H9 (cell line): ENCODE data around the gene MTFMT. TPM values are rescaled to one million over a fixed set of nuclear protein-coding genes. Genes with fewer than 3 reads are reported as not detected.

ENCODE experiments used
- DNase-seq: peaks from one replicate; pipeline ENCODE4 v3.0.0-alpha.2; 2017
- H2AFZ ChIP-seq: one replicate; pipeline ENCODE4 v1.6.1; 2013; ENCODE audit warnings: mild to moderate bottlenecking, low read length, control low read depth, moderate library complexity
- H2AK5ac ChIP-seq: 2 replicates; pipeline ENCODE4 v1.6.1; 2013; ENCODE audit warnings: low read length, control low read depth, mixed read lengths; ENCODE audit not compliant: insufficient read length
- H2BK120ac ChIP-seq: one replicate; pipeline ENCODE4 v1.6.1; 2013; ENCODE audit warnings: low read depth, mild to moderate bottlenecking, low read length, control low read depth, inconsistent platforms; ENCODE audit not compliant: poor library complexity, severe bottlenecking
- H2BK12ac ChIP-seq: 2 replicates; pipeline ENCODE4 v1.6.1; 2013; ENCODE audit warnings: low read length, control low read depth, mixed read lengths, low read depth; ENCODE audit not compliant: insufficient read length
- H2BK15ac ChIP-seq: 2 replicates; pipeline ENCODE4 v1.6.1; 2013; ENCODE audit warnings: low read depth, low read length, control low read depth
- H2BK20ac ChIP-seq: one replicate; pipeline ENCODE4 v1.6.1; 2013; ENCODE audit warnings: low read depth, mild to moderate bottlenecking, low read length, control low read depth, inconsistent platforms; ENCODE audit not compliant: poor library complexity, severe bottlenecking
- H2BK5ac ChIP-seq: 2 replicates; pipeline ENCODE4 v1.6.1; 2013; ENCODE audit warnings: low read length, control low read depth, mixed read lengths; ENCODE audit not compliant: insufficient read length
- H3K14ac ChIP-seq: 2 replicates; pipeline ENCODE4 v1.6.1; 2013; ENCODE audit warnings: low read length, control low read depth; ENCODE audit not compliant: insufficient read depth
- H3K18ac ChIP-seq: 2 replicates; pipeline ENCODE4 v1.6.1; 2013; ENCODE audit warnings: low read depth, mild to moderate bottlenecking, mixed read lengths, low read length, control low read depth; ENCODE audit not compliant: insufficient read length
- H3K23ac ChIP-seq: 2 replicates; pipeline ENCODE4 v1.6.1; 2013; ENCODE audit warnings: low read length, control low read depth, mixed read lengths, low read depth; ENCODE audit not compliant: insufficient read length
- H3K23me2 ChIP-seq: 2 replicates; pipeline ENCODE4 v1.6.1; 2013; ENCODE audit warnings: low read depth, mild to moderate bottlenecking, mixed read lengths, low read length, control low read depth; ENCODE audit not compliant: insufficient read length, poor library complexity, severe bottlenecking
- H3K27ac ChIP-seq: 2 replicates; pipeline ENCODE4 v1.5.1; 2013; ENCODE audit warnings: low read length, control low read depth, mixed read lengths, low read depth; ENCODE audit not compliant: insufficient read length
- H3K27me3 ChIP-seq: 2 replicates; pipeline ENCODE4 v1.6.1; 2013; ENCODE audit warnings: low read length, control low read depth, inconsistent platforms; ENCODE audit not compliant: insufficient read depth
- H3K4ac ChIP-seq: 2 replicates; pipeline ENCODE4 v1.6.1; 2013; ENCODE audit warnings: low read depth, mild to moderate bottlenecking, control low read depth, inconsistent platforms, low read length, moderate library complexity
- H3K4me1 ChIP-seq: 2 replicates; pipeline ENCODE4 v1.6.1; 2013; ENCODE audit warnings: low read length, control low read depth, inconsistent platforms; ENCODE audit not compliant: insufficient read depth
- H3K4me2 ChIP-seq: 2 replicates; pipeline ENCODE4 v1.6.1; 2013; ENCODE audit warnings: low read length, control low read depth, mixed read lengths; ENCODE audit not compliant: insufficient read length, insufficient read depth
- H3K56ac ChIP-seq: 2 replicates; pipeline ENCODE4 v1.6.1; 2013; ENCODE audit warnings: low read depth, mild to moderate bottlenecking, mixed read lengths, low read length, control low read depth; ENCODE audit not compliant: insufficient read length
- H3K79me1 ChIP-seq: 2 replicates; pipeline ENCODE4 v1.6.1; 2013; ENCODE audit warnings: low read depth, mild to moderate bottlenecking, moderate library complexity, low read length, control low read depth, inconsistent platforms; ENCODE audit not compliant: insufficient read depth, poor library complexity, severe bottlenecking
- H3K79me2 ChIP-seq: 2 replicates; pipeline ENCODE4 v1.6.1; 2013; ENCODE audit warnings: low read length, control low read depth, inconsistent platforms; ENCODE audit not compliant: insufficient read depth
- H3K9ac ChIP-seq: 2 replicates; pipeline ENCODE4 v1.6.1; 2013; ENCODE audit warnings: low read length, control low read depth, mixed read lengths; ENCODE audit not compliant: insufficient read length; ENCODE audit errors: extremely low read depth
- H3K9me3 ChIP-seq: one replicate; pipeline ENCODE4 v1.6.1; 2013; ENCODE audit warnings: low read depth, low read length, inconsistent platforms; ENCODE audit not compliant: control insufficient read depth
- H3T11ph ChIP-seq: one replicate; pipeline ENCODE4 v1.6.1; 2013; ENCODE audit warnings: mild to moderate bottlenecking, low read length, control low read depth, inconsistent platforms
- H4K20me1 ChIP-seq: one replicate; pipeline ENCODE4 v1.6.1; 2013; ENCODE audit not compliant: control insufficient read depth, insufficient read length, insufficient read depth
- H4K5ac ChIP-seq: 2 replicates; pipeline ENCODE4 v1.6.1; 2013; ENCODE audit warnings: low read depth, mild to moderate bottlenecking, mixed read lengths, low read length, control low read depth; ENCODE audit not compliant: insufficient read length
- H4K8ac ChIP-seq: replicated peaks from 2 replicates; pipeline ENCODE4 v1.6.1; 2013; ENCODE audit warnings: low read length, control low read depth, mixed read lengths, low read depth; ENCODE audit not compliant: insufficient read length
- H4K91ac ChIP-seq: 2 replicates; pipeline ENCODE4 v1.6.1; 2013; ENCODE audit warnings: low read depth, mild to moderate bottlenecking, moderate library complexity, mixed read lengths, low read length, control low read depth; ENCODE audit not compliant: insufficient read length
- H3K27ac Mint-ChIP-seq, 3 experiments: 2 replicates in 2 of 3; 3 replicates in 1 of 3; pipeline ENCODE4 v1.8.0; 2020 to 2021; ENCODE audit warnings: mixed read lengths in 3 of 3, mild to moderate bottlenecking in 1 of 3, moderate library complexity in 1 of 3
- H3K27me3 Mint-ChIP-seq: 2 replicates; pipeline ENCODE4 v1.8.0; 2021; ENCODE audit warnings: low read depth, mild to moderate bottlenecking, moderate library complexity, mixed read lengths
- H3K36me3 Mint-ChIP-seq, 3 experiments: 2 replicates in 2 of 3; 3 replicates in 1 of 3; pipeline ENCODE4 v1.8.0; 2020 to 2021; ENCODE audit warnings: low read depth in 3 of 3, mixed read lengths in 3 of 3; ENCODE audit not compliant: insufficient read depth in 1 of 3
- H3K4me1 Mint-ChIP-seq, 2 experiments: 2 replicates each; pipeline ENCODE4 v1.8.0; 2020; ENCODE audit warnings: mixed read lengths in 2 of 2
- H3K4me3 Mint-ChIP-seq, 2 experiments: 2 replicates in 1 of 2; 3 replicates in 1 of 2; pipeline ENCODE4 v1.8.0; 2020 to 2021; ENCODE audit warnings: mild to moderate bottlenecking in 2 of 2, mixed read lengths in 2 of 2, moderate library complexity in 1 of 2
- H3K9me3 Mint-ChIP-seq, 2 experiments: 2 replicates in 1 of 2; 3 replicates in 1 of 2; pipeline ENCODE4 v1.8.0; 2020; ENCODE audit warnings: mild to moderate bottlenecking in 2 of 2, mixed read lengths in 2 of 2, moderate library complexity in 1 of 2
- WGBS: extraction: QIAGEN DNeasy Blood & Tissue Kit; methylation state at CpG from one replicate; pipeline ENCODE4 v1.1.7; 2013; ENCODE audit warnings: missing lambda C conversion rate, low lambda C conversion rate, mixed read lengths; ENCODE audit not compliant: insufficient read length; ENCODE audit errors: extremely low coverage; 5-methylcytosine and 5-hydroxymethylcytosine counted together
- total RNA-seq: library from RNA; stranded (reverse); gene quantifications from 2 replicates; pipeline ENCODE4 v1.2.1, GENCODE V29; 2021
- TF ChIP-seq, protein P1 (sequence below): fragments of 200-600 bp; sonication (generic); conservative IDR thresholded peaks from 3 replicates; pipeline ENCODE4 v1.8.0; 2021; ENCODE audit warnings: antibody characterized with exemption, mild to moderate bottlenecking

MTFMT gene
- total RNA-seq, 1 experiment from 2014 or later = 16.0 TPM

DNA sequence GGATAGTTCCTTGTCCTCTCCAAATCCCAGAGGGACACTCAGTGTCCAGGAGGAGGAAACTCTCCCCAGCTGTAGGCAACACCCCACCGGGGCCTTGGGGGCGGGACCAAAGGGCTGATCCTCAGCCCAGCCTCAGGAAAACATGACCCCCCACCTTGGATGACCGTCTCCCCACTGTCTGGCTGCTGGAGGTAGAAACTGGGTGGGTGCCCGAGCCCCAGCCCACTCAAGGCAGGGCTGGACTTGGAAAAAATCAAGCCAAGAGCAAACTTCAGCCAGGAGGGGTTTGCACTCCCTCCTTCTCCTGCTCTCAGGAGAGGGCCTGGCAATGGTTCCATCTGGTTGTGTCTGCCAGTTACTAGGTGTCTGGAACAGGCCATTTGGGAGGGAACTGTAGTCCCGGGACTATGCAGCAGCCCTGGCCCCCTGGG lies 42.0 kb upstream of the MTFMT start:
- no peak overlapping the region for H4K8ac ChIP-seq
- H3K14ac ChIP-seq = no peak overlapping the region
- no peaks in the 10 kb centered on the region for H4K20me1 ChIP-seq
- H3K4me1 Mint-ChIP-seq = peaks cover 23 to 26% of the 10 kb centered on the region in 2 experiments
- H3K9me3 Mint-ChIP-seq = peaks cover 3 to 10% of the 10 kb centered on the region in 2 experiments; a peak in 3 of 5 replicates
- no peaks in the 10 kb centered on the region for H3K79me1 ChIP-seq
- H3K27ac Mint-ChIP-seq = no peak overlapping the region
- no peak overlapping the region for H3T11ph ChIP-seq
- H3K4ac ChIP-seq = no peak overlapping the region
- DNase-seq = no peak
- peaks cover 7% of the 10 kb centered on the region for H3K23me2 ChIP-seq
- H3K18ac ChIP-seq = no peak overlapping the region
- WGBS = no CpG with 5 or more reads among the region's 5 CpGs
- peaks cover 0 to under 1% (median 0%) of the 10 kb centered on the region in 3 experiments; a peak in 3 of 7 replicates for H3K36me3 Mint-ChIP-seq
- no peak overlapping the region for H2BK15ac ChIP-seq
- H2AK5ac ChIP-seq = no peak overlapping the region
- H3K27ac ChIP-seq = no peak overlapping the region
- H2AFZ ChIP-seq = no peak overlapping the region
- H2BK5ac ChIP-seq = no peak overlapping the region
- no peak overlapping the region for H3K23ac ChIP-seq
- TF ChIP-seq, protein P1, sequence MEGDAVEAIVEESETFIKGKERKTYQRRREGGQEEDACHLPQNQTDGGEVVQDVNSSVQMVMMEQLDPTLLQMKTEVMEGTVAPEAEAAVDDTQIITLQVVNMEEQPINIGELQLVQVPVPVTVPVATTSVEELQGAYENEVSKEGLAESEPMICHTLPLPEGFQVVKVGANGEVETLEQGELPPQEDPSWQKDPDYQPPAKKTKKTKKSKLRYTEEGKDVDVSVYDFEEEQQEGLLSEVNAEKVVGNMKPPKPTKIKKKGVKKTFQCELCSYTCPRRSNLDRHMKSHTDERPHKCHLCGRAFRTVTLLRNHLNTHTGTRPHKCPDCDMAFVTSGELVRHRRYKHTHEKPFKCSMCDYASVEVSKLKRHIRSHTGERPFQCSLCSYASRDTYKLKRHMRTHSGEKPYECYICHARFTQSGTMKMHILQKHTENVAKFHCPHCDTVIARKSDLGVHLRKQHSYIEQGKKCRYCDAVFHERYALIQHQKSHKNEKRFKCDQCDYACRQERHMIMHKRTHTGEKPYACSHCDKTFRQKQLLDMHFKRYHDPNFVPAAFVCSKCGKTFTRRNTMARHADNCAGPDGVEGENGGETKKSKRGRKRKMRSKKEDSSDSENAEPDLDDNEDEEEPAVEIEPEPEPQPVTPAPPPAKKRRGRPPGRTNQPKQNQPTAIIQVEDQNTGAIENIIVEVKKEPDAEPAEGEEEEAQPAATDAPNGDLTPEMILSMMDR = no peak
- no peaks in the 10 kb centered on the region for H3K79me2 ChIP-seq
- H2BK12ac ChIP-seq = no peak overlapping the region
- peaks cover 5% of the 10 kb centered on the region for H3K4me1 ChIP-seq
- H2BK120ac ChIP-seq = no peak overlapping the region
- H4K5ac ChIP-seq = no peak overlapping the region
- H4K91ac ChIP-seq = no peak overlapping the region
- H3K4me2 ChIP-seq = no peak overlapping the region
- peaks cover 14% of the 10 kb centered on the region for H3K27me3 Mint-ChIP-seq
- H3K56ac ChIP-seq = no peak overlapping the region
- H3K27me3 ChIP-seq = no peaks in the 10 kb centered on the region
- no peaks in the 10 kb centered on the region for H3K9me3 ChIP-seq
- no peak overlapping the region for H3K4me3 Mint-ChIP-seq
- H3K9ac ChIP-seq = no peak overlapping the region
- H2BK20ac ChIP-seq = no peak overlapping the region
